Small intestine (tissue), 16 donors: ENCODE measurements around the gene BCAR3. TPM values are rescaled to one million over a fixed set of nuclear protein-coding genes. Genes with fewer than 3 reads are reported as not detected.
A peak's percentile ranks its signal among the peaks of the same experiment; 100 is the strongest.

Experiments used
- DNase-seq, 2 donors: peaks; one replicate each; pipeline versions ENCODE4 v3.0.0 to v3.0.0-alpha.2; 2013
- FAIRE-seq: peaks from 2 replicates; lab custom pipeline; 2012; peaks lifted over from hg19 to GRCh38; lab: Jason Lieb, UNC
- H3K27ac ChIP-seq, 3 donors: one replicate each; pipeline ENCODE4 v1.5.1; 2013; ENCODE audit warnings: low read length in 2 of 3, mild to moderate bottlenecking in 2 of 3, control low read depth in 1 of 3, inconsistent platforms in 1 of 3, low read depth in 1 of 3, moderate library complexity in 1 of 3
- H3K27me3 ChIP-seq, 3 donors: one replicate each; pipeline ENCODE4 v1.6.1; 2013; ENCODE audit warnings: low read length in 3 of 3, inconsistent platforms in 1 of 3; ENCODE audit not compliant: control insufficient read depth in 3 of 3, insufficient read depth in 3 of 3
- H3K36me3 ChIP-seq, 3 donors: one replicate each; pipeline ENCODE4 v1.6.1; 2013; ENCODE audit warnings: low read length in 3 of 3, inconsistent platforms in 1 of 3, low read depth in 1 of 3, mild to moderate bottlenecking in 1 of 3, moderate library complexity in 1 of 3; ENCODE audit not compliant: control insufficient read depth in 3 of 3, insufficient read depth in 2 of 3
- H3K4me1 ChIP-seq, 3 donors: one replicate each; pipeline ENCODE4 v1.6.1; 2013; ENCODE audit warnings: low read length in 2 of 3, inconsistent platforms in 1 of 3, low read depth in 1 of 3, mild to moderate bottlenecking in 1 of 3, moderate library complexity in 1 of 3; ENCODE audit not compliant: control insufficient read depth in 3 of 3, insufficient read depth in 2 of 3
- H3K4me3 ChIP-seq, 3 donors: one replicate each; pipeline ENCODE4 v1.5.1; 2013; ENCODE audit warnings: low read length in 3 of 3, control low read depth in 1 of 3, inconsistent platforms in 1 of 3, low read depth in 1 of 3, mild to moderate bottlenecking in 1 of 3, moderate library complexity in 1 of 3
- H3K9me3 ChIP-seq, 2 donors: one replicate each; pipeline ENCODE4 v1.6.1; 2013; ENCODE audit warnings: low read depth in 1 of 2, low read length in 1 of 2; ENCODE audit not compliant: control insufficient read depth in 2 of 2, insufficient read depth in 1 of 2
- WGBS, 3 donors: extraction: QIAGEN DNeasy Blood & Tissue Kit; methylation state at CpG; one replicate each; pipeline ENCODE4 v1.1.7; 2013; 5-methylcytosine and 5-hydroxymethylcytosine counted together
- long read RNA-seq, 10 donors: transcript quantifications; one replicate each; lab custom pipeline, GENCODE V29; 2026
- polyA plus RNA-seq, 4 donors: library from polyadenylated mRNA; stranded (reverse) in 3 of 4; unstranded in 1 of 4; fragments of 200-250 nt in 3 of 4; fragments of 120-200 nt in 1 of 4; gene quantifications; one replicate each; pipeline versions ENCODE4 v1.2.1 to v1.2.3, GENCODE V29; 2013
- donor health status: healthy with polysubstance abuse.
- donor health status: control.
- donor health status: control.
- donor health status: Bipolar disorder and iron deficiency.
- donor health status: healthy.

Gene BCAR3
- 10 to 100 TPM; 15.9 to 26.2 (median 20.1) TPM for polyA plus RNA-seq
- long read RNA-seq, donor 1, result 0 reads
- long read RNA-seq, donor 2, partial matches to known transcripts, result 0 of 1 reads
- long read RNA-seq, donor 2, other reads (novel, unspliced or antisense), result 0 of 1 reads
- long read RNA-seq, donor 3, partial matches to known transcripts, result 0 of 1 reads
- long read RNA-seq, donor 3, other reads (novel, unspliced or antisense), result 0 of 1 reads
- long read RNA-seq, donor 4, result 0 reads
- long read RNA-seq, donor 5, result 0 reads
- long read RNA-seq, donor 6, partial matches to known transcripts, result 0 of 1 reads
- long read RNA-seq, donor 6, other reads (novel, unspliced or antisense), result 0 of 1 reads
- long read RNA-seq, donor 7, result 0 reads
- long read RNA-seq, donor 8, result 0 reads
- long read RNA-seq, donor 9, partial matches to known transcripts, result 0 of 1 reads
- long read RNA-seq, donor 9, other reads (novel, unspliced or antisense), result 0 of 1 reads
- long read RNA-seq, donor 10, partial matches to known transcripts, result 0 of 5 reads
- long read RNA-seq, donor 10, other reads (novel, unspliced or antisense), result 0 of 5 reads

DNA sequence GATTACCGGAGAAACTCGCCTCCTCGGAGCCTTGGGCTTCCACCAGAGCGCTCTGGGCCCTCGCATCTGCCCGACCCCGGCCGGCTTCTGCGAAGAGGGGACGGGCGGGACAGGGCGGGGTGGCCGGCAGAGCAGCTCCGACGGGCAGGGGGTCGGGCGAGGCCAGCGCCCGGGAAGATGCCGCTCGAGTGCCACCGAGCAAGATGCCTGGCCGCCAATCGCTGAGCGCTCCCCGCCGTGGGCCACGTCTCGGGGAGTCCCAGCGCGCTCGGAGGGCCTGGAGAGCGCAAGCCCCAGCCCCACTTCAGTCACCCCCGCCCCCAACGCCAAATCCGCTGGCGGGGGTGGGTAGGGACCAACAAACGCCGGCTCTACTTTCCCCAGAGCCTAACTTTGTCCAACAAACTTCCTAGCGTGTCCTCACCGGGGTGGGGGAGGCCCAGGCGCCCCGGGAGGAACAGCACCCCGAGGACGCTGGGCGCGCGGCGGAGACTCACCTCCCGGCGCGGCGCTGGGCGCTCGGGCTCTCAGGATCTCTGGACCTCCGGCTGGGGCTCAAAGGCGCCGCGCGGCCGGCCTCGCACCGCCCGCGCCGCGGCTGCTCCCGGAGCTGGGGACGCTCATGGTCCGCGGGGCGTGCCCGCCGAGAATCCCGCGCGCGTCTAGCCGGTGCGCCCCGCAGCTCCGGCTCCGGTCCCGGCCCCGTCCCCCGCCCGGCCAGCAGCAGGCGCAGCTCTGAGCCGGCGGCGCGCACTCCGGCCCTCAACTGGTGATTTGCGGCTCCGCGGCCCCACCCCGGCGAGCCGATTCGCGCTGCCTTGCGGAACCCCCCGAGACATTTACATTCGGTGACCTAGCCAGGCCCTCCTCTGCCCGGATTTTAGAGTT, at the start of gene BCAR3:
TSS of gene BCAR3 (minus strand) at position 737 of the 888 bp plus-strand sequence. CDS start 6,907 bp downstream, outside the sequence.
- peak; percentile 64 to 86 for DNase-seq
- WGBS, 3 donors, result 1 to 2% (median 1%) methylated on average over 78 to 105 of the region's 105 CpGs
- peak within 1 kb of the TSS; percentile 43 to 81 (median 65) for H3K27ac ChIP-seq

GRCh38 chr1:93730621-93731020, 49.0 kb upstream of the BCAR3 start:
- no peaks in the 10 kb centered on the region for H3K36me3 ChIP-seq
- H3K27me3 ChIP-seq, result no peaks in the 10 kb centered on the region
- no peak overlapping the region for H3K27ac ChIP-seq
- 96 to 98% (median 96%) methylated on average over 2 of the region's 2 CpGs for WGBS, 3 donors
- FAIRE-seq (no peak), DNase-seq (no peak)
- H3K4me1 ChIP-seq, result no peaks in the 10 kb centered on the region
- H3K4me3 ChIP-seq, result no peak overlapping the region
- no peaks in the 10 kb centered on the region for H3K9me3 ChIP-seq

More for the DNA sequence above, at the start of gene BCAR3:
- no peak for FAIRE-seq
- H3K27me3 ChIP-seq, result no peaks in the 10 kb centered on the region
- peaks cover 0 to 3% (median 0%) of the 10 kb centered on the region in 3 donors for H3K36me3 ChIP-seq
- H3K9me3 ChIP-seq, result peaks cover 0 to 4% of the 10 kb centered on the region in 2 donors
- H3K4me1 ChIP-seq, result peaks cover 0 to 14% (median 0%) of the 10 kb centered on the region in 3 donors
- peak within 1 kb of the TSS; percentile 64 to 71 (median 70) for H3K4me3 ChIP-seq

DNA sequence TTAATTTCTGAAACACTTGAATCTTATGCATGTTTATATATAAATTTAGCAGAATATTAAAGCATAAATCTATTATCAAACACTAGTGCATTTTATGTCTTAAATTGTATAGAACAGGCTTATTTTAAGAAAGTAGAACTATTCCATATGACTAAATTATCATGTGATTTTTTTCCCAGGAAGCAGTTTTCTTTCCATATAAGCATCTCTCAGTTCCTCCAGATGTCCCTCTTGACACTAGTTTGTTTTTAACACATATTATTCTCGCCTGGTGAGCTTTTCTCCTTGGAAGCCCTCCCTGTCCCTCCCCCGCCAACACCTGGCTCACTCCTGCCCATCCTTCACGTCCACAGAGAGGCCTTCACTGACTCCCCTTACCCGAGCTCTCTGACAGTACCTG, 48.3 kb upstream of the BCAR3 start:
- no peak overlapping the region for H3K4me3 ChIP-seq
- H3K27me3 ChIP-seq, result no peaks in the 10 kb centered on the region
- WGBS, 3 donors, result 83 to 90% (median 83%) methylated on average over 4 of the region's 4 CpGs
- no peaks in the 10 kb centered on the region for H3K4me1 ChIP-seq
- no peaks in the 10 kb centered on the region for H3K36me3 ChIP-seq
- DNase-seq (no peak), FAIRE-seq (no peak)
- H3K9me3 ChIP-seq, result no peaks in the 10 kb centered on the region
- H3K27ac ChIP-seq, result no peak overlapping the region

DNA sequence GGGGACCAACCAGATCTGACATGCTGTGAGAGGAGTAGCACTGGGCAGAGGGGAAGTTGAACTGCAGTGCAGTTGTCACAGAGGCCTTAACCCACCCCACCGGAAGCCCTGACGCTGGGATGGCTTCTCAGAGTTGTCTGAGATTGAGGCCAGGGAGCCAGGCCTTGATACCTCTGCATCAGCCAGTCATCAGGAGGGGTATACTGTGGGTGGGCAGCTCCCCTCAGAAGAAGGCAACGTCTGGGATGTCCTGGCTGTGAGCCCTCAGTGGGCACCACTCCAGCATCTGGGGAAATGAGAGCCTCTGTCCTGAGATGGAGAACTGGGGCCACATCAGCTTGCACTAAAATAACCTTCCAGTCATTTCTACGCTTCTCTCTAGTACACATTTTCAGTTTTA, 47.9 kb upstream of the BCAR3 start:
- Histone ChIP-seq H3K27ac (no peak overlapping the region), H3K27me3 (no peaks in the 10 kb centered on the region), H3K4me3 (no peak overlapping the region), H3K36me3 (no peaks in the 10 kb centered on the region), H3K4me1 (no peaks in the 10 kb centered on the region), H3K9me3 (no peaks in the 10 kb centered on the region)
- FAIRE-seq, result no peak
- DNase-seq, result no peak
- 77 to 88% (median 83%) methylated on average over 4 of the region's 4 CpGs for WGBS, 3 donors

GRCh38 chr1:93728480-93729131, 47.0 kb upstream of the BCAR3 start:
- H3K27me3 ChIP-seq, result no peaks in the 10 kb centered on the region
- no peak overlapping the region for H3K4me3 ChIP-seq
- no peaks in the 10 kb centered on the region for H3K4me1 ChIP-seq
- DNase-seq, result no peak
- no peaks in the 10 kb centered on the region for H3K9me3 ChIP-seq
- no peaks in the 10 kb centered on the region for H3K36me3 ChIP-seq
- 80 to 86% (median 85%) methylated on average over 13 of the region's 13 CpGs for WGBS, 3 donors
- FAIRE-seq, result no peak
- no peak overlapping the region for H3K27ac ChIP-seq

GRCh38 chr1:93723733-93724270, 42.2 kb upstream of the BCAR3 start:
- Histone ChIP-seq H3K27ac (no peak overlapping the region), H3K9me3 (no peaks in the 10 kb centered on the region), H3K4me1 (no peaks in the 10 kb centered on the region), H3K4me3 (no peak overlapping the region), H3K36me3 (no peaks in the 10 kb centered on the region), H3K27me3 (no peaks in the 10 kb centered on the region)
- WGBS, 3 donors, result 93 to 96% (median 95%) methylated on average over 5 of the region's 5 CpGs
- DNase-seq, result no peak
- no peak for FAIRE-seq

DNA sequence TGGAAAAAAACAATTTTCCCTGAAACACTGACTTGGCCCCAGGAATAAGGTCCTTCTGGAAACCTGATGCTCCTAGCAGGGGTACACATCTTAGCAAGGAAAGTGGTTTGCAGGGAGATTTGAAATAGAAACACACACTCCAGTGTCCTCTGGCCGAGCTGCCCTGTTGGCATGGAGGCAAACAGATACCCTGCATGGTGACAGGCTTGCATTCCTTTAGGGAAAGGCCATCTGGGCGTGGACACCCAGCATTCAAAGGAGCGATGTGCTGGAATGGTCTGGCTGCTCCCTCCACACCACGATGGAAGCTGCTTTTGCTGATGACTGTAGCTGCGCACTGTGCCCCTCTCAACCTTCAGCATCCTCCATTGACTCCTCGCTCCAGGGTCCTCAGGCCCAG, 41.5 kb upstream of the BCAR3 start:
- no peak for DNase-seq

More for the DNA sequence above, 41.5 kb upstream of the BCAR3 start:
- WGBS, 3 donors, result 80 to 90% (median 82%) methylated on average over 6 of the region's 6 CpGs
- Histone ChIP-seq H3K4me1 (no peaks in the 10 kb centered on the region), H3K27me3 (no peaks in the 10 kb centered on the region), H3K36me3 (no peaks in the 10 kb centered on the region), H3K9me3 (no peaks in the 10 kb centered on the region), H3K27ac (peak overlapping the region in 1 of 3 donors; percentile 39), H3K4me3 (no peak overlapping the region)
- no peak for FAIRE-seq
